GM18508 (cell line): ENCODE results near the gene CTNNA3.

Experiments
- ATAC-seq: cut with Tn5 transposase; IDR thresholded peaks from one replicate; pipeline ENCODE4 v1.9.1; 2021; ENCODE audit warnings: moderate number of reproducible peaks; ENCODE audit not compliant: insufficient read depth, unreplicated experiment

The CTNNA3 gene

GRCh38 chr10:67173787-67174186 is 522.2 kb downstream of the CTNNA3 start:
- no peak for ATAC-seq

GRCh38 chr10:67171970-67172369 is 524.0 kb downstream of the CTNNA3 start:
- ATAC-seq = no peak

GRCh38 chr10:67156239-67156638 is 539.8 kb downstream of the CTNNA3 start:
- ATAC-seq = no peak

GRCh38 chr10:67151471-67151870 is 544.5 kb downstream of the CTNNA3 start:
- no peak for ATAC-seq

GRCh38 chr10:67144530-67144929 is 551.5 kb downstream of the CTNNA3 start:
- ATAC-seq = no peak

- no peak for ATAC-seq
Measured at GRCh38 chr10:67141300-67141699, 554.7 kb downstream of the CTNNA3 start.

- ATAC-seq = no peak
Measured at GRCh38 chr10:67140641-67141040, 555.4 kb downstream of the CTNNA3 start.

- no peak for ATAC-seq
Measured at GRCh38 chr10:67127441-67127840, 568.6 kb downstream of the CTNNA3 start.

GRCh38 chr10:67119651-67120050 is 576.3 kb downstream of the CTNNA3 start:
- ATAC-seq = no peak

GRCh38 chr10:67115972-67116371 is 580.0 kb downstream of the CTNNA3 start:
- ATAC-seq = no peak

GRCh38 chr10:67114945-67115344 is 581.0 kb downstream of the CTNNA3 start:
- ATAC-seq = no peak

GRCh38 chr10:67112765-67113164 is 583.2 kb downstream of the CTNNA3 start:
- ATAC-seq = no peak

GRCh38 chr10:67110286-67110685 is 585.7 kb downstream of the CTNNA3 start:
- ATAC-seq = no peak

- no peak for ATAC-seq
Measured at GRCh38 chr10:67107670-67108069, 588.3 kb downstream of the CTNNA3 start.

- ATAC-seq = no peak
Measured at GRCh38 chr10:67100951-67101350, 595.0 kb downstream of the CTNNA3 start.

- ATAC-seq = no peak
Measured at GRCh38 chr10:67098461-67098860, 597.5 kb downstream of the CTNNA3 start.

GRCh38 chr10:67095531-67095930 is 600.5 kb downstream of the CTNNA3 start:
- no peak for ATAC-seq

GRCh38 chr10:67088036-67088435 is 608.0 kb downstream of the CTNNA3 start:
- ATAC-seq = no peak

GRCh38 chr10:67087135-67087425 is 608.9 kb downstream of the CTNNA3 start:
- no peak for ATAC-seq

GRCh38 chr10:67086327-67087134 is 609.5 kb downstream of the CTNNA3 start:
- no peak for ATAC-seq

- no peak for ATAC-seq
Measured at GRCh38 chr10:67079126-67079525, 616.9 kb downstream of the CTNNA3 start.

- no peak for ATAC-seq
Measured at GRCh38 chr10:67077376-67077775, 618.6 kb downstream of the CTNNA3 start.

- ATAC-seq = no peak
Measured at GRCh38 chr10:67076144-67076543, 619.9 kb downstream of the CTNNA3 start.
